A549 (cell line): ENCODE data around the gene RAB3C.

Experiments
- CBX8 ChIP-seq: fragments of 200-600 bp; sonication (generic); IDR thresholded peaks from 2 replicates; pipeline ENCODE4 v1.6.1; 2016
- EHMT2 ChIP-seq: fragments of 200-600 bp; sonication (generic); IDR thresholded peaks from 2 replicates; pipeline ENCODE4 v1.6.1; 2016; ENCODE audit warnings: antibody characterized with exemption, low read depth, mild to moderate bottlenecking, moderate library complexity
- EP300 ChIP-seq, 2 experiments: fragments of >200 bp; sonication (Bioruptor Twin); formaldehyde crosslinking; IDR thresholded peaks; 2 replicates in 1 of 2; 3 replicates in 1 of 2; pipeline ENCODE4 v1.6.1; 2016 to 2017
- JUNB ChIP-seq: fragments of >200 bp; sonication (Bioruptor Twin); formaldehyde crosslinking; IDR thresholded peaks from 2 replicates; pipeline ENCODE4 v1.6.1; 2016
- POLR2A ChIP-seq: IDR thresholded peaks from 2 replicates; pipeline ENCODE4 v1.6.1; 2012; ENCODE audit warnings: mild to moderate bottlenecking, low read length
- RCOR1 ChIP-seq: fragments of 150-350 bp; IDR thresholded peaks from 2 replicates; pipeline ENCODE4 v1.6.1; 2014; ENCODE audit warnings: antibody characterized with exemption, low read length, low read depth
- TF ChIP-seq, protein P1 (sequence below): fragments of >200 bp; sonication (Bioruptor Twin); formaldehyde crosslinking; IDR thresholded peaks from 3 replicates; pipeline ENCODE4 v1.5.1; 2016
- TF ChIP-seq, protein P2 (sequence below): fragments of >200 bp; sonication (Bioruptor Twin); formaldehyde crosslinking; IDR thresholded peaks from 3 replicates; pipeline ENCODE4 v1.6.1; 2016
- TF ChIP-seq, protein P3 (sequence below): fragments of 450-650 bp; IDR thresholded peaks from 2 replicates; pipeline ENCODE4 v1.6.1; 2014; ENCODE audit warnings: antibody characterized with exemption

DNA sequence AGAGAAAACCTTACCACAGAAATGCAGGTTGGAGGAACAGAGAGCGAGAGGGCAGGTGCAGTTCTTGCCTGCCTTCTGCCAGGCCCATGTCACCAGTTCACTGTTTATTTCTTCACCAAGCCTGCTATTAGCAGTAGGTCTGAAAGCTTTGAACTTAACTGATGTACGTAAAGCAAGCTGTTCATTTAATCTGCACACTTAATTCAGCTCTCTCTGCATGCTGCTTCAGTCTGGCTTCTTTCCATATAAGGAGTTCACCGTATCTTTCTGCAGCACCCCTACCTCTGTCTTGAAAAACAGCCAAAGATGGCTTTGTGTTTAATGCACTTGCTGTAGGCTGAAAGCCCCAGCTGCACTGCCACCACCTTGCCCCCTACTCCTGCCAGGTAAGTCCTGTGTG, 205.1 kb downstream of the RAB3C start:
- TF ChIP-seq CBX8: no peak
- TF ChIP-seq, protein P1, sequence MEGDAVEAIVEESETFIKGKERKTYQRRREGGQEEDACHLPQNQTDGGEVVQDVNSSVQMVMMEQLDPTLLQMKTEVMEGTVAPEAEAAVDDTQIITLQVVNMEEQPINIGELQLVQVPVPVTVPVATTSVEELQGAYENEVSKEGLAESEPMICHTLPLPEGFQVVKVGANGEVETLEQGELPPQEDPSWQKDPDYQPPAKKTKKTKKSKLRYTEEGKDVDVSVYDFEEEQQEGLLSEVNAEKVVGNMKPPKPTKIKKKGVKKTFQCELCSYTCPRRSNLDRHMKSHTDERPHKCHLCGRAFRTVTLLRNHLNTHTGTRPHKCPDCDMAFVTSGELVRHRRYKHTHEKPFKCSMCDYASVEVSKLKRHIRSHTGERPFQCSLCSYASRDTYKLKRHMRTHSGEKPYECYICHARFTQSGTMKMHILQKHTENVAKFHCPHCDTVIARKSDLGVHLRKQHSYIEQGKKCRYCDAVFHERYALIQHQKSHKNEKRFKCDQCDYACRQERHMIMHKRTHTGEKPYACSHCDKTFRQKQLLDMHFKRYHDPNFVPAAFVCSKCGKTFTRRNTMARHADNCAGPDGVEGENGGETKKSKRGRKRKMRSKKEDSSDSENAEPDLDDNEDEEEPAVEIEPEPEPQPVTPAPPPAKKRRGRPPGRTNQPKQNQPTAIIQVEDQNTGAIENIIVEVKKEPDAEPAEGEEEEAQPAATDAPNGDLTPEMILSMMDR: no peak
- TF ChIP-seq, protein P2, sequence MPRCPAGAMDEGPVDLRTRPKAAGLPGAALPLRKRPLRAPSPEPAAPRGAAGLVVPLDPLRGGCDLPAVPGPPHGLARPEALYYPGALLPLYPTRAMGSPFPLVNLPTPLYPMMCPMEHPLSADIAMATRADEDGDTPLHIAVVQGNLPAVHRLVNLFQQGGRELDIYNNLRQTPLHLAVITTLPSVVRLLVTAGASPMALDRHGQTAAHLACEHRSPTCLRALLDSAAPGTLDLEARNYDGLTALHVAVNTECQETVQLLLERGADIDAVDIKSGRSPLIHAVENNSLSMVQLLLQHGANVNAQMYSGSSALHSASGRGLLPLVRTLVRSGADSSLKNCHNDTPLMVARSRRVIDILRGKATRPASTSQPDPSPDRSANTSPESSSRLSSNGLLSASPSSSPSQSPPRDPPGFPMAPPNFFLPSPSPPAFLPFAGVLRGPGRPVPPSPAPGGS: no peak
- TF ChIP-seq POLR2A: no peak
- TF ChIP-seq EHMT2: no peak
- TF ChIP-seq, protein P3, sequence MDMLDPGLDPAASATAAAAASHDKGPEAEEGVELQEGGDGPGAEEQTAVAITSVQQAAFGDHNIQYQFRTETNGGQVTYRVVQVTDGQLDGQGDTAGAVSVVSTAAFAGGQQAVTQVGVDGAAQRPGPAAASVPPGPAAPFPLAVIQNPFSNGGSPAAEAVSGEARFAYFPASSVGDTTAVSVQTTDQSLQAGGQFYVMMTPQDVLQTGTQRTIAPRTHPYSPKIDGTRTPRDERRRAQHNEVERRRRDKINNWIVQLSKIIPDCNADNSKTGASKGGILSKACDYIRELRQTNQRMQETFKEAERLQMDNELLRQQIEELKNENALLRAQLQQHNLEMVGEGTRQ: no peak
- TF ChIP-seq RCOR1: no peak
- TF ChIP-seq JUNB: no peak
- TF ChIP-seq EP300 (IDR thresholded peaks at IDR 0.05): no peak
